ENCODE measurements around the gene RPS19BP1. TPM values are rescaled to one million over a fixed set of nuclear protein-coding genes. Genes with fewer than 3 reads are reported as not detected.

RPS19BP1 gene
- 10 to 100 TPM; 48.3 to 80.2 (median 55.6) TPM for polyA plus RNA-seq (ENCODE audit: insufficient read length in 4 of 4)

DNA sequence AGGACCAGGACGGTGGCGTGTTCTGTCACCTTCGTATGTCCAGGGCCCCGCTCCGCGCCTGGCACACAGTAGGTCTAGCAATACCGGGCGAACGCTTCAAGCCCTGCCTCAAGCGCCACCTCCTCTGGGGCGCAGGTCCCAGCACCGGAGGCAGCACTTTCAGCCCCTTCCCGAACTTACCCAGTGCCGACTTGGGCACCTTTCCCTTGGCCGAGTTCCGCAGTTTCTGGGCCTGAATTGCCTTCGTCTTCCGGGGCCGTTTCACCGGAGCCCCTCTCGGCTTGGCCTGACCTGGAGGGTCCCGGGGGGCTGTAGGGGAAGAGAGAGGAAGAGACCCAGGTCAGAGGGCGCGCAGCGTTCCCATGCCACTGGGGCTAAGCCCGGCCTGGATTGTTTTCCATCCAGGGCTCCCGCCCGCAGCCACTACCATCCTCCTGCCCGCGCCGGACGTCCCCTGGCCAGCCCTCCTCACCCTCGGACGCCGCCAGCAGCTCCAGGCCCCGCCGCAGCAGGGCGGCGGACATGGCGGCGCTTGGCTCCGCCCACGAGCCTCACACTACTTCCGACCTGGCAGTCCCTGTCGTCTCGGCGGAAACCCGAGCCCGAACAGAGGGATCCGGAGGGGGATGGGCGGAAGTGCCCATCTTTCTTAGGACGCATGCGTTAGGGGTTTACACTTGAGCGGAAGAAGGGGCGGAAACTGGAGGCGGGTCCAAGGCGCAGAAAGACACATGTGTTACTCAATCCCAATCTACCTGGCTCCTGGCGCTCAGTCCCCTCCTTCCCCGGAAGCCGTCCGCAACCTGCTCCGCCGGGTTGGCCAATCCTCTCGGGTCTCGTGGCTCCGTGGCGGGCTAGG is at the start of gene RPS19BP1:
Gene RPS19BP1, minus strand, starts transcription at position 534 of the 859 bp plus-strand sequence. Its CDS starts 10 bp downstream, at position 524.
- peak; percentile 97 to 100 (median 99) for DNase-seq (ENCODE audit: low read depth in 4 of 4, low spot score in 2 of 4)

- DNase-seq (ENCODE audit: low read depth in 4 of 4, low spot score in 2 of 4) = no peak
Observed at GRCh38 chr22:39581303-39581702, 48.8 kb upstream of the RPS19BP1 start.

- no peak for DNase-seq (ENCODE audit: low read depth in 4 of 4, low spot score in 2 of 4)
Observed at GRCh38 chr22:39580795-39581194, 48.2 kb upstream of the RPS19BP1 start.

- DNase-seq (ENCODE audit: low read depth in 4 of 4, low spot score in 2 of 4) = no peak
Observed at GRCh38 chr22:39580006-39580441, 47.5 kb upstream of the RPS19BP1 start.

- no peak for DNase-seq (ENCODE audit: low read depth in 4 of 4, low spot score in 2 of 4)
Observed at GRCh38 chr22:39577900-39578299, 45.4 kb upstream of the RPS19BP1 start.

- no peak for DNase-seq (ENCODE audit: low read depth in 4 of 4, low spot score in 2 of 4)
Observed at GRCh38 chr22:39577366-39577765, 44.8 kb upstream of the RPS19BP1 start.

DNA sequence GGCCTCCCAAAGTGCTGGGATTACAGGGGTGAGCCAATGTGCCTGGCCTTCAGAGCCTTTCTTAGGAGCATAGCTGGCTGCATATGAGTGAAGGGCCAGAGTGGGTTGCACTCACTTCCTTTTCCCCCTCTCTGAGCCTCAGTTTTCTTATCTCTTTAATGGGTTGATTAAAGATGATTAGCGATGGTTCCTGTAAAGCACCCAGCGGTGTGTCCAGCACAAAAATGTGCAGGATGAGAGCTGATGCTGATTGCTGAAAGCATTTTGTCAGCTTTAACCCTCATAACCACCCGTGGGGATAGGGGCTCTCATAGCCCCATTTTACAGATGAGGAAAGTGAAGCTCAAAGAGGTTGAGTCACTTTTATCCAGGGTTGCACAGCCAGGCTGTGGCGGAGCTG is 43.5 kb upstream of the RPS19BP1 start:
- DNase-seq (ENCODE audit: low read depth in 4 of 4, low spot score in 2 of 4) = no peak

DNA sequence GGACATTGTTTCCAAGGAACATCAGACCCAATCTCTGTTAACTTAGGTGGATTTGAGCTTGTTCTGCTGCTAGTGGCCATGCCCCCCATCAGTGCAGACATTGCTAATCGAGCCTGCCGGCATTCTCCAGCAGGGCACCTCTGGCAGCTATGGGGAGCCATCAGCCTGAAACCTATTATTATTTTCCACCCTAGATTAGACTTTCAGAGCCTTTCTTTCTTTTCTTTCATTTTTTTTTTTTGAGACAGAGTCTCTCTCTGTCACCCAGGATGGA is 42.9 kb upstream of the RPS19BP1 start:
- DNase-seq (ENCODE audit: low read depth in 4 of 4, low spot score in 2 of 4) = no peak

DNA sequence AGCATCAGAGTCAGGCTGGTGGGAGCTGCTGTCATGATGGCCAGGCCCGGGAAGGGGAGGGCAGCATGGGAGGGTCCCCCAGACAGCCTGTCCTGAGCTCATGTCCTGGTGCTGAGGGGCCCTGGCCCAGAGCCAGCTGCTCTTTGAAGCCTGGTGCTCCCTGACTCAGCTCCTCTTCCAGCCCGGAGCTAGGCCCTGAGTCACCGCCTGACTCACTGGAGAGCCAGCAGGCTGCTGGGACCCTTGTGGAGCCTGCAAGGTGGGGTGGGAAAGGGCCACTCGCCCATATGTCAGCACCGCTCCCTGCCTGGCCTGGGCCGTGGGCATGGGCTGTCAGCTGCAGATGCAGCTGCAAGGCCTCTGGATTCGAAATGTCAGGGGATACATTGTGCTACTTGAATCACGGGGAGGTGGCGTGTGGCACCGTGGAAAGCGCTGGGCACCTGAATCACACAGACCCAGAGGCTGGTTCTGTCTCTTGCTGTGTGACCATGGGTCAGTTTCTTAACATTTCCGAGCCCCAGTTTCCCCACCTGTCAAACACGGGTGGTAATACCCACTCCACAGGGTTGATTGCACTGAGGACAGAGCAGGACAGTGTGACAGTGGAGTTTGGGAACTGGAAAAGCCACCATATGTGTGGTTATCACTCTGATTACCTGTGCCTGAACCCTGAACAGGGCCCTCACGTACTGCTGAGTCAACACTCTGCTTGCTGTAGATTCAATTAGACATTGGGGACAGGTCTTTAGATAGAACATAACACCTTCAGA is 42.4 kb upstream of the RPS19BP1 start:
- no peak for DNase-seq (ENCODE audit: low read depth in 4 of 4, low spot score in 2 of 4)

DNA sequence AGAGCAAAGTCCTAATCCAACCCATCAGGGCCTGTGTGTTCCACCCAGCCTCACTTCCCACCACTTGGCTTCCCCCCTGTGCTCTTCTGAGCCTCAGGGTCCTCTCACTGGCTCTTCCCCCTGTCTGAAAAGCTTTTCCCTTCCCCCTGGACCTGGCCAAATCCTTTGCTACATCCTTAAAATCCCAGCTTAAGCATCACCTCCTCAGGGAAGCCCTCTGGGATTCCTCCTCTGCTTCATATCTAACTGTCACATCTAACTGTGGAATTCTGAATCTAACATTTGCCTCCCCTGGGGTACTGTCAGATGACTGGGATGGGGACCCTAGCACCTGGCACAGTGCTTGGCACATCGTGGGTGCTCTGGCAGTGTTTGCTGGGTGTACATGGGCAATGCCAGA is 39.0 kb upstream of the RPS19BP1 start:
- no peak for DNase-seq (ENCODE audit: low read depth in 4 of 4, low spot score in 2 of 4)

- DNase-seq (ENCODE audit: low read depth in 4 of 4, low spot score in 2 of 4) = no peak
Observed at GRCh38 chr22:39570665-39571064, 38.1 kb upstream of the RPS19BP1 start, which contains the start of gene CACNA1I. TSS of gene CACNA1I (plus strand) at chr22:39570753. CDS start at chr22:39570753, 0 bp downstream.

GRCh38 chr22:39570226-39570625 is 37.7 kb upstream of the RPS19BP1 start:
- no peak for DNase-seq (ENCODE audit: low read depth in 4 of 4, low spot score in 2 of 4)

GRCh38 chr22:39569066-39569465 is 36.5 kb upstream of the RPS19BP1 start:
- no peak for DNase-seq (ENCODE audit: low read depth in 4 of 4, low spot score in 2 of 4)

DNA sequence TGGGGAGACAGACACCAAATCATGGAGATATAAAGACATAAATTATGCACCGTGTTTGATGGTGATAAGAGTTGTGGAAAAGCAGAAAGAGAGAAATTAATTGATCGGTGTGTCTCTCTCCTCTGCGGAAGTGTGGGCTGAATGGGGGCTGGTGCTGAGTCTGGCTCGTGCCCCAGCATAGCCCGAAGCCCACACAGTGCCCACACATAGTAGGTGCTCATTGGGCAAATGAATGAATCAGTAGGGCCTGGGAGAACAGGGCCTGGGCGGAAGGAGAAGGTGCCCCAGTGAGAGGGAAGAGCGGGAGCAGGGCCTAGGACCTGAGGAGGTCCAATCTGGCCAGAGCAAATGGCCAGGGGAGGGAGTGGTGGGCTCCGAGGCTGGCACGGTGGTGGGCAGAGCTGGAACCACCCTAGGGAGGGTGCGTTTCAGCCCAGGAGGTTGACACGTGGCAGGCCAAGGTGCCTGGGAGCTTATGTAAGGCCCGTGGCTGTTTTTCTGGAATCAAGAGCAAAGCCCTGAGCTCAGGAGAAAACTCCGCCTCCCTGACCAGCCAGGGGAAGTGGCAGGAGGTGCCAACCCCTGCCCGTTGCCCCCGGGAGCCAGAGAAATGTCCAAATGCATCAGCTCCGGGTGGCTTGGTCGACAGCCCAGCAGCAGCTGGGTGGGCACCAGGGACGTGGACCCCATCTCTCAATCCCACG is 35.9 kb upstream of the RPS19BP1 start:
- no peak for DNase-seq (ENCODE audit: low read depth in 4 of 4, low spot score in 2 of 4)

GRCh38 chr22:39567135-39567946 is 34.8 kb upstream of the RPS19BP1 start:
- no peak for DNase-seq (ENCODE audit: low read depth in 4 of 4, low spot score in 2 of 4)

DNA sequence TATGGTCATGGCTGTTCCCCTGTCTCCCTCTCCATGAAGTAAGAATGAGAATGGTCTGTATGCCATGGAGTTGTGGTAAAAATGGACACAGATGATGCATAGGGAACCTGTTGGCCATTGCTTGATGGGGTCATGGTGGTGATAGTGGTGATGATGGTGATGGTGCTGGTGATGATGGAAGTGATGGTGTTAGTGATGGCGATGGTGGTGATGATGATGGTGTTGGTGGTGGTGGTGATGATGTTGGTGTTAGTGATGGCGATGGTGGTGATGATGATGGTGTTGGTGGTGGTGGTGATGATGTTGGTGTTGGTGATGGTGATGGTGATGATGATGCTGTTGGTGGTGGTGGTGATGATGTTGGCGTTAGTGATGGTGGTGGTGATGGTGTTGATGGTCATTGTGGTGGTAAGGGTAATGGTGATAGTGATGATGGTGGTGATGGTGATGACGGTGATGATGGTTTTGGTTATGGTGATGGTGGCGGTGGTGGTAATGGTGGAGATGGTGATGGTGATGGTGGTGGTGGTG is 32.9 kb upstream of the RPS19BP1 start:
- no peak for DNase-seq (ENCODE audit: low read depth in 4 of 4, low spot score in 2 of 4)

DNA sequence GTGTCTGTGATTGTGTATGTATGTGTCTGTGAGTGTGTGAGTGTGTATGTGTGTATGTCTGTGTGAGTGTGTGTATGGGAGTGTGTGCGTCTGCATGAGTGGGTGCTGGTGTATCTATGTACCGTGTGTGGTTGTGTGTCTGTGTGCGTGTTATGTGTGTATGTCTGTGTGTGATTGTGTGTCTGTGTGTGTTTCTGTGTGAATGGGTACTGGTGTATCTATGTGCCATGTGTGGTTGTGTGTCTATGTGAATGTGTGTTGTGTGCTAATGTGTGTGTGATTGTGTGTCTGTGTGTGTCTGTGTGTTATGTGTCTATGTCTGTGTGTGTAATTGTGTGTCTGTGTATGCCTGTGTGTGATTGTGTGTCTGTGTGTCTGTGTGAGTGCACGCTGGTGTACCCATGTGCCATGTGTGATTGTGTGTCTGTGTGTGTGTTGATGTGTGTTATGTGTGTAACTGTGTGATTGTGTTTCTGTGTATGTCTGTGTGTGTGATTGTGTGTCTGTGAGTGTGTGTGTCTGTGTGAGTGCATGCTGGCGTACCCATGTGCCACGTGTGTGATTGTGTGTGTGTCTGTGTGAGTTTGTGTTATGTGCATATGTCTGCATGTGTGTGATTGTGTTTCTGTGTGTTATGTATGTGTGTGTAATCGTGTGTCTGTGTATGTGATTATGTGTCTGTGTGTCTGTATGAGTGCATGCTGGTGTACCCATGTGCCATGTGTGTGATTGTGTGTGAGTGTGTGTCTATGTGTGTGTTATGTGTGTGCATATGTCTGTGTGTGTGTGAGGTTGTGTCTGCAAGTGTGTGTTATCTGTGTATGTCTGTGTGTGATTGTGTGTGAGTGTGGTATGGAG is 31.3 kb upstream of the RPS19BP1 start:
- no peak for DNase-seq (ENCODE audit: low read depth in 4 of 4, low spot score in 2 of 4)

GRCh38 chr22:39562839-39563489 is 30.4 kb upstream of the RPS19BP1 start:
- no peak for DNase-seq (ENCODE audit: low read depth in 4 of 4, low spot score in 2 of 4)

GRCh38 chr22:39560127-39560526 is 27.6 kb upstream of the RPS19BP1 start:
- DNase-seq (ENCODE audit: low read depth in 4 of 4, low spot score in 2 of 4) = no peak

Data from left renal cortex interstitium (tissue), 4 donors.